ENCODE data around the gene MORC1. TPM values are rescaled to one million over a fixed set of nuclear protein-coding genes. Genes with fewer than 3 reads are reported as not detected.

MORC1 gene
- total and polyA plus RNA-seq, 8 donors: not detected

DNA sequence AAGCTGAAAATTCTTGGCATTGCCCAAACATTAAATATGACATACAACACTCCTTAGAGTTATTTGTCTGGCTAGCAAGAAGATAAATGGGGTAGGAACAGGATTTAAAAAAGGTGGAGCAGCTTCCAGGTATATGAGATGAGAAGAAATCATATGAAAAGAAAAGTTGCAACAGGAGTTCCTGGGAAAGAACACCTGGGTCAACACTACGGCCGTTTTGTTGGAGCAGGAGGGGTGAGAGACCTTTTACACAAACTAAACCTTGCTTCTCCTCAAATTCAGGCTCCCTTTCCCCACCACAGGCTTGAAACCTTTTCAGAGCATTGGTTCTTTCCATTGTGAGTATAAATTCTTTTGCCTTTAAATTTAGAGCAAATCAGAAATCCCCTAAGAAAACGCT is 145.5 kb downstream of the MORC1 start:
- H3K4me1 ChIP-seq: no peaks in the 10 kb centered on the region

DNA sequence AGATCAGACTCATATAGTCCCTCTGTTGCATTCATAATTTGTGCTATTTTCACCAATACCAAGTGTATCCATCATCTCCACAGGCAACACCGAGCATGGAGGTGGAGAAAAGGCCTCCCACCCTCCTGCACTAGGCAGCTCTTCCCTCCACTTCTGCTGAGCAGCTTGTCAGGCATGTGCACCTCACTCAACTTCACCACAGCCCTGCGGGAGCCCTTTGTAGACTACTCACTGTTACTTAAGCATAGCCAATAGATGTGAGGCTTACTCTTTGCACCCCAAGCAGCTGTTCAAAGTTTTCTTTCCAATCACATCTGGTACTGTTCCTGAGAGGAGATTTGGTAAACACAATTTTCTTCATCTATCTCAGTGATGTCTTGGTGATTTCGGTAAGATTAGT is 147.4 kb downstream of the MORC1 start:
- ATAC-seq: no peak
- H3K9me3 ChIP-seq: no peaks in the 10 kb centered on the region

More for the DNA sequence above, 145.5 kb downstream of the MORC1 start:
- ATAC-seq (no peak), DNase-seq (no peak)
- TF ChIP-seq, protein P1, sequence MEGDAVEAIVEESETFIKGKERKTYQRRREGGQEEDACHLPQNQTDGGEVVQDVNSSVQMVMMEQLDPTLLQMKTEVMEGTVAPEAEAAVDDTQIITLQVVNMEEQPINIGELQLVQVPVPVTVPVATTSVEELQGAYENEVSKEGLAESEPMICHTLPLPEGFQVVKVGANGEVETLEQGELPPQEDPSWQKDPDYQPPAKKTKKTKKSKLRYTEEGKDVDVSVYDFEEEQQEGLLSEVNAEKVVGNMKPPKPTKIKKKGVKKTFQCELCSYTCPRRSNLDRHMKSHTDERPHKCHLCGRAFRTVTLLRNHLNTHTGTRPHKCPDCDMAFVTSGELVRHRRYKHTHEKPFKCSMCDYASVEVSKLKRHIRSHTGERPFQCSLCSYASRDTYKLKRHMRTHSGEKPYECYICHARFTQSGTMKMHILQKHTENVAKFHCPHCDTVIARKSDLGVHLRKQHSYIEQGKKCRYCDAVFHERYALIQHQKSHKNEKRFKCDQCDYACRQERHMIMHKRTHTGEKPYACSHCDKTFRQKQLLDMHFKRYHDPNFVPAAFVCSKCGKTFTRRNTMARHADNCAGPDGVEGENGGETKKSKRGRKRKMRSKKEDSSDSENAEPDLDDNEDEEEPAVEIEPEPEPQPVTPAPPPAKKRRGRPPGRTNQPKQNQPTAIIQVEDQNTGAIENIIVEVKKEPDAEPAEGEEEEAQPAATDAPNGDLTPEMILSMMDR (IDR thresholded peaks at IDR 0.05): no peak
- Histone ChIP-seq H3K4me3 (no peak overlapping the region), H3K27ac (no peak overlapping the region), H3K9me3 (no peaks in the 10 kb centered on the region), H3K36me3 (no peaks in the 10 kb centered on the region), H3K27me3 (no peaks in the 10 kb centered on the region)
- intact Hi-C loops (cut with DNase I): no loop called here

DNA sequence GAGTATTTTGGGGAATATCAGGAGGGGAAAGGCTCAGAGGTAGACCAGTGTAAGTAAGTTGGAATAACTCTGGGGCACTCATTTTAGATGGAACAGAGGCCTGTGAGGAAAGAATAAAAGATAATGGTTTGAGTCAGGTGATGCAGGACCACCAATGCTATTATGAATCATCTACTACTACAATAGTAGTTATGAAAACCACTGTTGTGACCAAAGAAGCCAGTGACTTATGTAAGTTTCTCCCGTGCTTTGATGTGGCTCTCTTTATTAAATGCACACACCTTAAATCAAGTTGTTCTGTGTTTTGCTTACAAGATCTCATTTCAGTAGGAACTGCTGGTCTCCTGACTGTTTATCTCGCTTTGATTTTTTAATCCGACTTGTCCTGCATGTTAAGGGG is 151.2 kb downstream of the MORC1 start:
- Histone ChIP-seq H3K27ac (no peak overlapping the region), H3K4me1 (no peaks in the 10 kb centered on the region), H3K4me3 (no peak overlapping the region), H3K36me3 (no peaks in the 10 kb centered on the region), H3K9me3 (no peaks in the 10 kb centered on the region), H3K27me3 (no peaks in the 10 kb centered on the region)
- DNase-seq (no peak), ATAC-seq (no peak)
- TF ChIP-seq, protein P1 (IDR thresholded peaks at IDR 0.05): no peak
- intact Hi-C loops (cut with DNase I): no loop called here

More for the DNA sequence above, 147.4 kb downstream of the MORC1 start:
- H3K27ac ChIP-seq: no peak overlapping the region
- no peak overlapping the region for H3K4me3 ChIP-seq
- DNase-seq: no peak
- no peaks in the 10 kb centered on the region for H3K36me3 ChIP-seq
- TF ChIP-seq, protein P1 (IDR thresholded peaks at IDR 0.05): no peak
- no peaks in the 10 kb centered on the region for H3K4me1 ChIP-seq
- H3K27me3 ChIP-seq: no peaks in the 10 kb centered on the region
- intact Hi-C loops (cut with DNase I): no loop called here

DNA sequence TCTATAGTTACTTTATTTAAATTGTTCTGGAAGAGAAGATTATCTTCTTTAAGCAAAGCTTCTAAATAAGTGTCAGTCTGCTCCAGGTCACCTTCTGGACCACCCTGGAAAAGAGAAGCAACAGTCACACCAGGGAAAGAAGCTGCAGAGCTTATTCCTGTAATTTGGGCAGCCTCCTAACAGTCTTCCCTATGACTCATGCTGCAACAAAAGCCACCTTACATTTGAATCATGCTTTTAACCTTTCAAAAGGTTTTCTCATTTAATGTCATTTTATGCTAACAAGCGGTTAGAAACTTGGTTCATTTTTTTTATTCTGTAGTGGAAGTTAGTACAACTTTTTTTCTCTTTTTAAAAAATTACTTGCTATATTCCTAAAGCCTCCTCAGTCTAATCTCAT is 158.9 kb downstream of the MORC1 start:
- intact Hi-C loops (cut with DNase I): no loop called here
- no peak overlapping the region for H3K4me3 ChIP-seq
- no peaks in the 10 kb centered on the region for H3K36me3 ChIP-seq

DNA sequence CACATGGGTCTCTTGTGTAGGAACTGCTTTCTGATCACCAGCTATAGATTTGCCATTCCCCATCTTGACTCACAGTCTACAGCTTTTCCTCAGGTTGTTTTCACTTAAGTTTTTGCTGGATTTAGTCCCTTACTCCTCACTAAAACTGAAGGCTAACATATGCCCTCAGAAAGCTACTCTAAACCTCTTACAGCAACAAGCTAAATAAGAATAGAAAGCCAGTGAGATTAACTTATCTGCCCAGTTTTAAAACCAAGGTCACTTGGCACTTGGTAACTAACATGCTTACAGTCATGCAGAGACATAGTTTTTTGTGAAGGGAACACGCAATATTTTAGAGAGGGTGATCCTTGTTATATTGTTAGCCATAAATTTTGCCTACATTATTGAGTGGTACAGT is 164.2 kb downstream of the MORC1 start, which contains the start of gene GUCA1C:
Gene GUCA1C (minus strand): TSS at position 180 of the 400 bp plus-strand sequence. CDS start 117 bp downstream, at position 63.
- Histone ChIP-seq H3K9me3 (no peaks in the 10 kb centered on the region), H3K27ac (no peak within 1 kb of the TSS), H3K4me1 (no peaks in the 10 kb centered on the region), H3K27me3 (no peaks in the 10 kb centered on the region), H3K36me3 (no peaks in the 10 kb centered on the region), H3K4me3 (no peak within 1 kb of the TSS)
- ATAC-seq (no peak), DNase-seq (no peak)
- intact Hi-C loops (cut with DNase I): no loop called here
- TF ChIP-seq, protein P1 (IDR thresholded peaks at IDR 0.05): no peak

More for the DNA sequence above, 158.9 kb downstream of the MORC1 start:
- no peaks in the 10 kb centered on the region for H3K4me1 ChIP-seq
- H3K27me3 ChIP-seq: no peaks in the 10 kb centered on the region
- no peak overlapping the region for H3K27ac ChIP-seq
- no peaks in the 10 kb centered on the region for H3K9me3 ChIP-seq
- no peak for ATAC-seq
- no peak for DNase-seq
- TF ChIP-seq, protein P1 (IDR thresholded peaks at IDR 0.05): no peak
